GM23338 (cell line): ENCODE data around the gene HPX. TPM values are rescaled to one million over a fixed set of nuclear protein-coding genes. Genes with fewer than 3 reads are reported as not detected.

Source experiments
- ATAC-seq: fragments of 200-7000 bp; cut with Tn5 transposase; 3 replicates; pipeline ENCODE4 v1.9.1; 2020
- DNase-seq: peaks from one replicate; pipeline ENCODE4 v3.0.0-alpha.2; 2015; ENCODE audit warnings: low spot score
- H2AFZ ChIP-seq: fragments of 200-600 bp; sonication (generic); 2 replicates; pipeline ENCODE4 v1.8.0; 2016; ENCODE audit warnings: antibody characterized with exemption, mild to moderate bottlenecking, moderate library complexity
- H3F3A ChIP-seq: fragments of 200-600 bp; sonication (generic); replicated peaks from 2 replicates; pipeline ENCODE4 v1.8.0; 2017; ENCODE audit warnings: antibody characterized with exemption, mixed run types, low read depth
- H3K27ac ChIP-seq: fragments of 200-600 bp; sonication (generic); 2 replicates; pipeline ENCODE4 v1.6.1; 2016; ENCODE audit warnings: low read depth
- H3K27me3 ChIP-seq: fragments of 200-600 bp; sonication (generic); 2 replicates; pipeline ENCODE4 v1.8.0; 2016; ENCODE audit warnings: mild to moderate bottlenecking, mixed run types, moderate library complexity; ENCODE audit not compliant: insufficient read depth
- H3K36me3 ChIP-seq: fragments of 200-600 bp; sonication (generic); 2 replicates; pipeline ENCODE4 v1.8.0; 2016; ENCODE audit warnings: mild to moderate bottlenecking; ENCODE audit not compliant: insufficient read depth
- H3K4me1 ChIP-seq: fragments of 200-600 bp; sonication (generic); 2 replicates; pipeline ENCODE4 v1.8.0; 2016; ENCODE audit warnings: mild to moderate bottlenecking, moderate library complexity; ENCODE audit not compliant: insufficient read depth
- H3K4me2 ChIP-seq: fragments of 200-600 bp; sonication (generic); 2 replicates; pipeline ENCODE4 v1.7.1; 2017; ENCODE audit warnings: mixed run types
- H3K4me3 ChIP-seq: fragments of 200-600 bp; sonication (generic); 2 replicates; pipeline ENCODE4 v1.6.1; 2016; ENCODE audit warnings: mixed run types
- H3K79me2 ChIP-seq: fragments of 200-600 bp; sonication (generic); replicated peaks from 2 replicates; pipeline ENCODE4 v1.8.0; 2017; ENCODE audit warnings: mild to moderate bottlenecking; ENCODE audit not compliant: insufficient read depth
- H3K9me2 ChIP-seq: fragments of 200-600 bp; sonication (generic); 2 replicates; pipeline ENCODE4 v1.8.0; 2017; ENCODE audit not compliant: insufficient read depth
- H4K20me1 ChIP-seq: fragments of 200-600 bp; sonication (generic); replicated peaks from 2 replicates; pipeline ENCODE4 v1.8.0; 2017; ENCODE audit warnings: mild to moderate bottlenecking; ENCODE audit not compliant: insufficient read depth
- H3K27ac Mint-ChIP-seq: 2 replicates; pipeline ENCODE4 v1.8.0; 2020; ENCODE audit warnings: inconsistent platforms, mild to moderate bottlenecking, moderate library complexity, mixed read lengths
- H3K27me3 Mint-ChIP-seq: 3 replicates; pipeline ENCODE4 v1.8.0; 2022; ENCODE audit warnings: low read depth, mild to moderate bottlenecking, moderate library complexity, mixed read lengths, inconsistent platforms; ENCODE audit not compliant: insufficient read depth, poor library complexity
- H3K36me3 Mint-ChIP-seq: 3 replicates; pipeline ENCODE4 v1.8.0; 2021; ENCODE audit warnings: low read depth, mild to moderate bottlenecking, inconsistent platforms, moderate library complexity, mixed read lengths
- H3K4me1 Mint-ChIP-seq: 3 replicates; pipeline ENCODE4 v1.8.0; 2020; ENCODE audit warnings: mild to moderate bottlenecking, inconsistent platforms, mixed read lengths
- H3K4me3 Mint-ChIP-seq: 3 replicates; pipeline ENCODE4 v1.8.0; 2021; ENCODE audit warnings: moderate library complexity, mild to moderate bottlenecking, inconsistent platforms, mixed read lengths
- H3K9me3 Mint-ChIP-seq: 3 replicates; pipeline ENCODE4 v1.8.0; 2020; ENCODE audit warnings: moderate library complexity, mild to moderate bottlenecking, inconsistent platforms, mixed read lengths
- CREB1 ChIP-seq: fragments of 250-450 bp; sonication (Bioruptor Pico); IDR thresholded peaks from 2 replicates; pipeline ENCODE4 v1.5.0; 2020; ENCODE audit warnings: low read depth, mild to moderate bottlenecking, moderate library complexity
- JUNB ChIP-seq: IDR thresholded peaks from one replicate; pipeline ENCODE4 v1.6.1; 2016; ENCODE audit warnings: antibody characterized with exemption; ENCODE audit not compliant: unreplicated experiment
- POLR2AphosphoS5 ChIP-seq: IDR thresholded peaks from 2 replicates; pipeline ENCODE4 v1.6.1; 2016; ENCODE audit warnings: antibody characterized with exemption, low read depth
- STAT1 ChIP-seq: IDR thresholded peaks from one replicate; pipeline ENCODE4 v1.6.1; 2016; ENCODE audit warnings: antibody characterized with exemption; ENCODE audit not compliant: unreplicated experiment
- ZNF331 ChIP-seq: fragments of 250-450 bp; sonication (Bioruptor Pico); IDR thresholded peaks from 2 replicates; pipeline ENCODE4 v1.5.0; 2020; ENCODE audit warnings: low read depth, mild to moderate bottlenecking, moderate library complexity
- polyA plus RNA-seq: library from polyadenylated mRNA; unstranded; fragments of >200 nt; fragmentation: Nextera tagmentation; extraction: Ambion mirVana; gene quantifications from 2 replicates; pipeline ENCODE4 v1.2.1, GENCODE V29; 2016
- total RNA-seq: library from RNA; depleted of rRNA; stranded (reverse); fragments of >200 nt; shearing (Covaris generic); gene quantifications from 2 replicates; pipeline ENCODE4 v1.2.3, GENCODE V29; 2014
- TF ChIP-seq, protein P1 (sequence below): fragments of 250-450 bp; sonication (Bioruptor Pico); IDR thresholded peaks from 2 replicates; pipeline ENCODE4 v1.5.0; 2020; ENCODE audit warnings: mild to moderate bottlenecking, moderate library complexity
- TF ChIP-seq, protein P2 (sequence below), 2 experiments: fragments of 200-600 bp in 1 of 2; sonication (generic) in 1 of 2; conservative IDR thresholded peaks; 2 replicates each; pipeline versions ENCODE4 v1.5.1 to v1.6.1; 2016 to 2017; ENCODE audit warnings: antibody characterized with exemption in 2 of 2, low read depth in 2 of 2, mild to moderate bottlenecking in 2 of 2, moderate library complexity in 1 of 2
- TF ChIP-seq, protein P3 (sequence below): IDR thresholded peaks from 2 replicates; pipeline ENCODE4 v1.6.1; 2016; ENCODE audit warnings: antibody characterized with exemption

Gene HPX
- total and polyA plus RNA-seq, 2 experiments from 2014 or later = 0.47 to 0.63 TPM

DNA sequence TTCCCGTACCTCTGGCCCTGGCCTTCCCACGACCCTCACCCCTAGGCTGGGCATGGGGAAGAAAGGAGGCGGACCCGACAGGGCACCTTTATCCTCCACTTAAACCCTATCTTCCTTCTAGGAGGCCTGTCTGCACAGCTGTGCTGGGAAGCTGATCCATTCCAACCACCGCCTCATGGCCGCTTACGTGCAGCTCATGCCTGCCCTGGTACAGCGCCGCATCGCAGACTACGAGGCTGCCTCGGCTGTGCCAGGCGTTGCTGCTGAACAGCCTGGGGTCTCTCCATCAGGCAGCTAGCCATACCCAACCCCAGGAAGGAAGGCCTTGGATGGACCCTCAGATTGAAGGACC lies 41.1 kb upstream of the HPX start (continued):
- TF ChIP-seq, protein P1, sequence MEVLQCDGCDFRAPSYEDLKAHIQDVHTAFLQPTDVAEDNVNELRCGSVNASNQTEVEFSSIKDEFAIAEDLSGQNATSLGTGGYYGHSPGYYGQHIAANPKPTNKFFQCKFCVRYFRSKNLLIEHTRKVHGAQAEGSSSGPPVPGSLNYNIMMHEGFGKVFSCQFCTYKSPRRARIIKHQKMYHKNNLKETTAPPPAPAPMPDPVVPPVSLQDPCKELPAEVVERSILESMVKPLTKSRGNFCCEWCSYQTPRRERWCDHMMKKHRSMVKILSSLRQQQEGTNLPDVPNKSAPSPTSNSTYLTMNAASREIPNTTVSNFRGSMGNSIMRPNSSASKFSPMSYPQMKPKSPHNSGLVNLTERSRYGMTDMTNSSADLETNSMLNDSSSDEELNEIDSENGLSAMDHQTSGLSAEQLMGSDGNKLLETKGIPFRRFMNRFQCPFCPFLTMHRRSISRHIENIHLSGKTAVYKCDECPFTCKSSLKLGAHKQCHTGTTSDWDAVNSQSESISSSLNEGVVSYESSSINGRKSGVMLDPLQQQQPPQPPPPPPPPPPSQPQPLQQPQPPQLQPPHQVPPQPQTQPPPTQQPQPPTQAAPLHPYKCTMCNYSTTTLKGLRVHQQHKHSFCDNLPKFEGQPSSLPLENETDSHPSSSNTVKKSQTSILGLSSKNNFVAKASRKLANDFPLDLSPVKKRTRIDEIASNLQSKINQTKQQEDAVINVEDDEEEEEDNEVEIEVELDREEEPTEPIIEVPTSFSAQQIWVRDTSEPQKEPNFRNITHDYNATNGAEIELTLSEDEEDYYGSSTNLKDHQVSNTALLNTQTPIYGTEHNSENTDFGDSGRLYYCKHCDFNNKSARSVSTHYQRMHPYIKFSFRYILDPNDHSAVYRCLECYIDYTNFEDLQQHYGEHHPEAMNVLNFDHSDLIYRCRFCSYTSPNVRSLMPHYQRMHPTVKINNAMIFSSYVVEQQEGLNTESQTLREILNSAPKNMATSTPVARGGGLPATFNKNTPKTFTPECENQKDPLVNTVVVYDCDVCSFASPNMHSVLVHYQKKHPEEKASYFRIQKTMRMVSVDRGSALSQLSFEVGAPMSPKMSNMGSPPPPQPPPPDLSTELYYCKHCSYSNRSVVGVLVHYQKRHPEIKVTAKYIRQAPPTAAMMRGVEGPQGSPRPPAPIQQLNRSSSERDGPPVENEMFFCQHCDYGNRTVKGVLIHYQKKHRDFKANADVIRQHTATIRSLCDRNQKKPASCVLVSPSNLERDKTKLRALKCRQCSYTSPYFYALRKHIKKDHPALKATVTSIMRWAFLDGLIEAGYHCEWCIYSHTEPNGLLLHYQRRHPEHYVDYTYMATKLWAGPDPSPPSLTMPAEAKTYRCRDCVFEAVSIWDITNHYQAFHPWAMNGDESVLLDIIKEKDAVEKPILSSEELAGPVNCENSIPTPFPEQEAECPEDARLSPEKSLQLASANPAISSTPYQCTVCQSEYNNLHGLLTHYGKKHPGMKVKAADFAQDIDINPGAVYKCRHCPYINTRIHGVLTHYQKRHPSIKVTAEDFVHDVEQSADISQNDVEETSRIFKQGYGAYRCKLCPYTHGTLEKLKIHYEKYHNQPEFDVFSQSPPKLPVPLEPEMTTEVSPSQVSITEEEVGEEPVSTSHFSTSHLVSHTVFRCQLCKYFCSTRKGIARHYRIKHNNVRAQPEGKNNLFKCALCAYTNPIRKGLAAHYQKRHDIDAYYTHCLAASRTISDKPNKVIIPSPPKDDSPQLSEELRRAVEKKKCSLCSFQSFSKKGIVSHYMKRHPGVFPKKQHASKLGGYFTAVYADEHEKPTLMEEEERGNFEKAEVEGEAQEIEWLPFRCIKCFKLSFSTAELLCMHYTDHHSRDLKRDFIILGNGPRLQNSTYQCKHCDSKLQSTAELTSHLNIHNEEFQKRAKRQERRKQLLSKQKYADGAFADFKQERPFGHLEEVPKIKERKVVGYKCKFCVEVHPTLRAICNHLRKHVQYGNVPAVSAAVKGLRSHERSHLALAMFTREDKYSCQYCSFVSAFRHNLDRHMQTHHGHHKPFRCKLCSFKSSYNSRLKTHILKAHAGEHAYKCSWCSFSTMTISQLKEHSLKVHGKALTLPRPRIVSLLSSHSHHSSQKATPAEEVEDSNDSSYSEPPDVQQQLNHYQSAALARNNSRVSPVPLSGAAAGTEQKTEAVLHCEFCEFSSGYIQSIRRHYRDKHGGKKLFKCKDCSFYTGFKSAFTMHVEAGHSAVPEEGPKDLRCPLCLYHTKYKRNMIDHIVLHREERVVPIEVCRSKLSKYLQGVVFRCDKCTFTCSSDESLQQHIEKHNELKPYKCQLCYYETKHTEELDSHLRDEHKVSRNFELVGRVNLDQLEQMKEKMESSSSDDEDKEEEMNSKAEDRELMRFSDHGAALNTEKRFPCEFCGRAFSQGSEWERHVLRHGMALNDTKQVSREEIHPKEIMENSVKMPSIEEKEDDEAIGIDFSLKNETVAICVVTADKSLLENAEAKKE (CRISPR knock-in tag) = no peak
- TF ChIP-seq, protein P2, sequence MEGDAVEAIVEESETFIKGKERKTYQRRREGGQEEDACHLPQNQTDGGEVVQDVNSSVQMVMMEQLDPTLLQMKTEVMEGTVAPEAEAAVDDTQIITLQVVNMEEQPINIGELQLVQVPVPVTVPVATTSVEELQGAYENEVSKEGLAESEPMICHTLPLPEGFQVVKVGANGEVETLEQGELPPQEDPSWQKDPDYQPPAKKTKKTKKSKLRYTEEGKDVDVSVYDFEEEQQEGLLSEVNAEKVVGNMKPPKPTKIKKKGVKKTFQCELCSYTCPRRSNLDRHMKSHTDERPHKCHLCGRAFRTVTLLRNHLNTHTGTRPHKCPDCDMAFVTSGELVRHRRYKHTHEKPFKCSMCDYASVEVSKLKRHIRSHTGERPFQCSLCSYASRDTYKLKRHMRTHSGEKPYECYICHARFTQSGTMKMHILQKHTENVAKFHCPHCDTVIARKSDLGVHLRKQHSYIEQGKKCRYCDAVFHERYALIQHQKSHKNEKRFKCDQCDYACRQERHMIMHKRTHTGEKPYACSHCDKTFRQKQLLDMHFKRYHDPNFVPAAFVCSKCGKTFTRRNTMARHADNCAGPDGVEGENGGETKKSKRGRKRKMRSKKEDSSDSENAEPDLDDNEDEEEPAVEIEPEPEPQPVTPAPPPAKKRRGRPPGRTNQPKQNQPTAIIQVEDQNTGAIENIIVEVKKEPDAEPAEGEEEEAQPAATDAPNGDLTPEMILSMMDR (conservative IDR thresholded peaks at IDR 0.05; ENCODE audit: low read depth in 2 of 2) = no peak
- TF ChIP-seq, protein P3, sequence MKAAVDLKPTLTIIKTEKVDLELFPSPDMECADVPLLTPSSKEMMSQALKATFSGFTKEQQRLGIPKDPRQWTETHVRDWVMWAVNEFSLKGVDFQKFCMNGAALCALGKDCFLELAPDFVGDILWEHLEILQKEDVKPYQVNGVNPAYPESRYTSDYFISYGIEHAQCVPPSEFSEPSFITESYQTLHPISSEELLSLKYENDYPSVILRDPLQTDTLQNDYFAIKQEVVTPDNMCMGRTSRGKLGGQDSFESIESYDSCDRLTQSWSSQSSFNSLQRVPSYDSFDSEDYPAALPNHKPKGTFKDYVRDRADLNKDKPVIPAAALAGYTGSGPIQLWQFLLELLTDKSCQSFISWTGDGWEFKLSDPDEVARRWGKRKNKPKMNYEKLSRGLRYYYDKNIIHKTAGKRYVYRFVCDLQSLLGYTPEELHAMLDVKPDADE = no peak

DNA sequence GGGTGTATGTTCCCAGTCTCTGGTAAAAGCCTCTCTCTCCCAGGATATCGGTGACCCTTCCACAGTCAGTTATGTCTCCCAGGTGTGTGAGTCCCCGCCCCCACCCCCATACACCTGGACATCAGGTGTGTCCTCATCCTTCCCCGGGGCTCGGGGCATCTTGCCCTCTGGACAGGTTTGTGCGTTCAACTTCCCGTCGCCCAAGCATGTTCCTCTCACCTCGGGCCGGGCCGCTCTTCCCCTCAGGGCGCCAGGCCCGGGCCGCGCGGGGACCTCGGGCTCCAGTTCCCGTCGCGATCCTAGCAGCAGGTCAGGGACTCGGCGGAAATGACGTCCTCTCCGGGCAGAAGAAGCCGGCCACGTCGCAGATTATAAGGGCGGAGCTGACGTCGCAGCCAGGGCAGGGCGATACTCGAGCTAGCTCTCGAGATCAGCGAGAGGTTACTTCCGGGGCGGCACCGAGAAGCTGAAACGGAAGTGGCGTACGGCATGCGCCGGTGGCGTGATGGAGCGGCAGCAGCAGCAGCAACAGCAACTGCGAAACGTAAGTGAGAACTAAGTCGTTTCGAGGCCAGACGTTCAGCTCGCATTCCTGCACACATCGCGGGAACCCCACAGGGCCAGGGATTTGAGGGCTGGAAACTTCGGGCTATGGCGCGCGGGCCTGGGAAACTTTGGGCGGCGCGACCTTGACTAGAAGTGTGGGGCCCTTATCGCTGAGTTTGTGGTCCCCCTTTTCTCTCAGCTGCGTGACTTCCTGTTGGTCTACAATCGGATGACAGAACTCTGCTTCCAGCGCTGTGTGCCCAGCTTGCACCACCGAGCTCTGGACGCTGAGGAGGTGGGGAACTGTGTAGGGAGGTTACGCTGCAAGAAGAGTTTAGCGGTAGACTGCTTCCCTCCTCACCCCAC lies 40.5 kb upstream of the HPX start, which contains the start of the genes ARFIP2 and TIMM10B:
Gene ARFIP2 (minus strand): TSS at position 320 of the 912 bp plus-strand sequence. CDS start 910 bp downstream, outside the sequence.
Gene TIMM10B (plus strand): TSS at position 490 of the 912 bp plus-strand sequence. CDS start 16 bp downstream, at position 506.
- peak; percentile 96 for ATAC-seq
- H3K9me3 Mint-ChIP-seq = no peaks in the 10 kb centered on the region; the same call in 2 of the 3 replicates
- Histone ChIP-seq H3K27me3 (no peaks in the 10 kb centered on the region), H3K79me2 (peaks cover 49% of the 10 kb centered on the region), H3K4me3 (peak within 1 kb of the TSS; percentile 95), H3K27ac (peak within 1 kb of the TSS; percentile 96), H3K36me3 (peaks cover 40% of the 10 kb centered on the region), H3F3A (peaks cover 13% of the 10 kb centered on the region; the same call in 1 of the 2 replicates), H4K20me1 (peaks cover 14% of the 10 kb centered on the region), H2AFZ (peak within 1 kb of the TSS; percentile 44; the same call in 1 of the 2 replicates), H3K9me2 (no peaks in the 10 kb centered on the region), H3K4me1 (peaks cover 6% of the 10 kb centered on the region; the same call in 1 of the 2 replicates), H3K4me2 (peak within 1 kb of the TSS; percentile 97)
- peaks cover 9% of the 10 kb centered on the region for H3K27me3 Mint-ChIP-seq
- no peak for TF ChIP-seq JUNB
- TF ChIP-seq ZNF331 (CRISPR knock-in tag) = no peak
- peak; percentile 96 for TF ChIP-seq CREB1 (CRISPR knock-in tag)
- TF ChIP-seq, protein P3 = peak; percentile 90
- TF ChIP-seq POLR2AphosphoS5 = peak; percentile 96
- TF ChIP-seq STAT1 = no peak
- peak within 1 kb of the TSS; percentile 99 for H3K27ac Mint-ChIP-seq
- H3K4me3 Mint-ChIP-seq = peak within 1 kb of the TSS; percentile 99
- peaks cover 14% of the 10 kb centered on the region for H3K4me1 Mint-ChIP-seq
- peaks cover 49% of the 10 kb centered on the region for H3K36me3 Mint-ChIP-seq
- peak; percentile 99 for DNase-seq
